ENCODE data around the gene OMP.

GRCh38 chr11:77129842-77130756, 27.5 kb downstream of the OMP start:
- no peak for TF ChIP-seq CTCF (IDR thresholded peaks at IDR 0.05; ENCODE audit: insufficient read depth, low read depth, low read length)
- TF ChIP-seq EZH2 (IDR thresholded peaks at IDR 0.05; ENCODE audit: insufficient read depth, low read length): no peak

Data from astrocyte (in vitro differentiated cells and primary cell).